Measurements from ENCODE around the gene GOT1.

The GOT1 gene

GRCh38 chr10:99395750-99396445 is 34.5 kb downstream of the GOT1 start:
- H3K9me3 Mint-ChIP-seq = no peaks in the 10 kb centered on the region
- peaks cover 2% of the 10 kb centered on the region for H3K4me1 Mint-ChIP-seq
- H3K27ac Mint-ChIP-seq = no peak overlapping the region
- peaks cover 8% of the 10 kb centered on the region for H3K36me3 Mint-ChIP-seq
- no peak overlapping the region for H3K4me3 Mint-ChIP-seq
- ATAC-seq (ENCODE audit: low read depth) (no peak), DNase-seq (ENCODE audit: low spot score in 2 of 2) (no peak)
- H3K27me3 Mint-ChIP-seq = no peaks in the 10 kb centered on the region

- Mint-ChIP-seq H3K9me3 (no peaks in the 10 kb centered on the region), H3K4me1 (peaks cover 2% of the 10 kb centered on the region), H3K27ac (no peak overlapping the region), H3K36me3 (peaks cover 8% of the 10 kb centered on the region), H3K4me3 (no peak overlapping the region), H3K27me3 (peaks cover 2% of the 10 kb centered on the region)
- DNase-seq (ENCODE audit: low spot score in 2 of 2) (no peak), ATAC-seq (ENCODE audit: low read depth) (no peak)
Measured at GRCh38 chr10:99394761-99395386, 35.5 kb downstream of the GOT1 start.

- H3K9me3 Mint-ChIP-seq = no peaks in the 10 kb centered on the region
- H3K27ac Mint-ChIP-seq = no peak overlapping the region
- no peak overlapping the region for H3K4me3 Mint-ChIP-seq
- peaks cover 2% of the 10 kb centered on the region for H3K4me1 Mint-ChIP-seq
- H3K36me3 Mint-ChIP-seq = peaks cover 8% of the 10 kb centered on the region
- peak; percentile 17 for ATAC-seq (ENCODE audit: low read depth)
- H3K27me3 Mint-ChIP-seq = peaks cover 2% of the 10 kb centered on the region
- DNase-seq (ENCODE audit: low spot score in 2 of 2) = no peak
Measured at GRCh38 chr10:99394256-99394655, 36.2 kb downstream of the GOT1 start.

- Mint-ChIP-seq H3K4me1 (peaks cover 2% of the 10 kb centered on the region), H3K27ac (no peak overlapping the region), H3K27me3 (peaks cover 2% of the 10 kb centered on the region), H3K4me3 (no peak overlapping the region), H3K9me3 (no peaks in the 10 kb centered on the region), H3K36me3 (peaks cover 8% of the 10 kb centered on the region)
- no peak for ATAC-seq (ENCODE audit: low read depth)
- DNase-seq (ENCODE audit: low spot score in 2 of 2) = no peak
Measured at GRCh38 chr10:99393683-99394082, 36.7 kb downstream of the GOT1 start.

- H3K36me3 Mint-ChIP-seq = peaks cover 7% of the 10 kb centered on the region
- peaks cover 2% of the 10 kb centered on the region for H3K27me3 Mint-ChIP-seq
- no peak for ATAC-seq (ENCODE audit: low read depth)
- DNase-seq (ENCODE audit: low spot score in 2 of 2) = no peak
- no peak overlapping the region for H3K4me3 Mint-ChIP-seq
- no peaks in the 10 kb centered on the region for H3K9me3 Mint-ChIP-seq
- peaks cover 2% of the 10 kb centered on the region for H3K4me1 Mint-ChIP-seq
- H3K27ac Mint-ChIP-seq = no peak overlapping the region
Measured at GRCh38 chr10:99393036-99393435, 37.4 kb downstream of the GOT1 start.

GRCh38 chr10:99391346-99391745 is 39.1 kb downstream of the GOT1 start:
- no peak overlapping the region for H3K27ac Mint-ChIP-seq
- H3K9me3 Mint-ChIP-seq = no peaks in the 10 kb centered on the region
- no peaks in the 10 kb centered on the region for H3K36me3 Mint-ChIP-seq
- peaks cover 2% of the 10 kb centered on the region for H3K4me1 Mint-ChIP-seq
- DNase-seq (ENCODE audit: low spot score in 2 of 2) (no peak), ATAC-seq (ENCODE audit: low read depth) (no peak)
- H3K4me3 Mint-ChIP-seq = no peak overlapping the region
- H3K27me3 Mint-ChIP-seq = peaks cover 2% of the 10 kb centered on the region

- Mint-ChIP-seq H3K27ac (no peak overlapping the region), H3K4me3 (no peak overlapping the region), H3K4me1 (peaks cover 2% of the 10 kb centered on the region), H3K36me3 (no peaks in the 10 kb centered on the region), H3K27me3 (peaks cover 5% of the 10 kb centered on the region), H3K9me3 (no peaks in the 10 kb centered on the region)
- ATAC-seq (ENCODE audit: low read depth) = no peak
- no peak for DNase-seq (ENCODE audit: low spot score in 2 of 2)
Measured at GRCh38 chr10:99389729-99390480, 40.5 kb downstream of the GOT1 start.

GRCh38 chr10:99387541-99387940 is 42.9 kb downstream of the GOT1 start:
- no peak overlapping the region for H3K27ac Mint-ChIP-seq
- no peak for DNase-seq (ENCODE audit: low spot score in 2 of 2)
- no peaks in the 10 kb centered on the region for H3K36me3 Mint-ChIP-seq
- H3K9me3 Mint-ChIP-seq = no peaks in the 10 kb centered on the region
- ATAC-seq (ENCODE audit: low read depth) = no peak
- H3K4me1 Mint-ChIP-seq = no peaks in the 10 kb centered on the region
- peaks cover 5% of the 10 kb centered on the region for H3K27me3 Mint-ChIP-seq
- H3K4me3 Mint-ChIP-seq = no peak overlapping the region

GRCh38 chr10:99387071-99387470 is 43.4 kb downstream of the GOT1 start:
- no peak for DNase-seq (ENCODE audit: low spot score in 2 of 2)
- H3K4me3 Mint-ChIP-seq = no peak overlapping the region
- peaks cover 5% of the 10 kb centered on the region for H3K27me3 Mint-ChIP-seq
- H3K36me3 Mint-ChIP-seq = no peaks in the 10 kb centered on the region
- H3K27ac Mint-ChIP-seq = no peak overlapping the region
- no peak for ATAC-seq (ENCODE audit: low read depth)
- no peaks in the 10 kb centered on the region for H3K4me1 Mint-ChIP-seq
- H3K9me3 Mint-ChIP-seq = no peaks in the 10 kb centered on the region

GRCh38 chr10:99382176-99382575 is 48.2 kb downstream of the GOT1 start:
- ATAC-seq (ENCODE audit: low read depth) (no peak), DNase-seq (ENCODE audit: low spot score in 2 of 2) (no peak)
- no peaks in the 10 kb centered on the region for H3K4me1 Mint-ChIP-seq
- peaks cover 12% of the 10 kb centered on the region for H3K27me3 Mint-ChIP-seq
- H3K36me3 Mint-ChIP-seq = no peaks in the 10 kb centered on the region
- no peaks in the 10 kb centered on the region for H3K9me3 Mint-ChIP-seq
- H3K4me3 Mint-ChIP-seq = no peak overlapping the region
- H3K27ac Mint-ChIP-seq = no peak overlapping the region

GRCh38 chr10:99375426-99375825 is 55.0 kb downstream of the GOT1 start:
- ATAC-seq (ENCODE audit: low read depth) = no peak
- H3K27ac Mint-ChIP-seq = no peak overlapping the region

GRCh38 chr10:99374972-99375371 is 55.5 kb downstream of the GOT1 start:
- Mint-ChIP-seq H3K4me1 (peaks cover 5% of the 10 kb centered on the region), H3K9me3 (no peaks in the 10 kb centered on the region), H3K27me3 (peaks cover 10% of the 10 kb centered on the region), H3K27ac (no peak overlapping the region), H3K36me3 (no peaks in the 10 kb centered on the region), H3K4me3 (no peak overlapping the region)
- no peak for DNase-seq (ENCODE audit: low spot score in 2 of 2)
- no peak for ATAC-seq (ENCODE audit: low read depth)

More at GRCh38 chr10:99375426-99375825, 55.0 kb downstream of the GOT1 start:
- Mint-ChIP-seq H3K36me3 (no peaks in the 10 kb centered on the region), H3K4me1 (peaks cover 5% of the 10 kb centered on the region), H3K9me3 (no peaks in the 10 kb centered on the region), H3K4me3 (no peak overlapping the region), H3K27me3 (peaks cover 13% of the 10 kb centered on the region)
- no peak for DNase-seq (ENCODE audit: low spot score in 2 of 2)

GRCh38 chr10:99374526-99374925 is 55.9 kb downstream of the GOT1 start:
- H3K9me3 Mint-ChIP-seq = no peaks in the 10 kb centered on the region
- peaks cover 5% of the 10 kb centered on the region for H3K4me1 Mint-ChIP-seq
- no peak overlapping the region for H3K4me3 Mint-ChIP-seq
- ATAC-seq (ENCODE audit: low read depth) (no peak), DNase-seq (ENCODE audit: low spot score in 2 of 2) (no peak)
- H3K27me3 Mint-ChIP-seq = peaks cover 13% of the 10 kb centered on the region
- H3K27ac Mint-ChIP-seq = no peak overlapping the region
- no peaks in the 10 kb centered on the region for H3K36me3 Mint-ChIP-seq

GRCh38 chr10:99372546-99373271 is 57.7 kb downstream of the GOT1 start:
- Mint-ChIP-seq H3K27me3 (peaks cover 10% of the 10 kb centered on the region), H3K4me1 (peaks cover 5% of the 10 kb centered on the region), H3K4me3 (no peak overlapping the region), H3K36me3 (no peaks in the 10 kb centered on the region), H3K9me3 (no peaks in the 10 kb centered on the region), H3K27ac (no peak overlapping the region)
- ATAC-seq (ENCODE audit: low read depth) (no peak), DNase-seq (ENCODE audit: low spot score in 2 of 2) (no peak)

All from memory B cell (primary cell).